IMR-90 (cell line): ENCODE measurements around the gene ATG7. TPM values are rescaled to one million over a fixed set of nuclear protein-coding genes. Genes with fewer than 3 reads are reported as not detected.
A peak's percentile ranks its signal among the peaks of the same experiment; 100 is the strongest.

Source experiments
- ATAC-seq: fragments of 200-7000 bp; cut with Tn5 transposase; 2 replicates; pipeline ENCODE4 v1.9.1; 2020; ENCODE audit warnings: low read depth, mild to moderate bottlenecking, moderate library complexity
- BruUV-seq: library from RNA; stranded (reverse); fragments of 400-500 nt; replicated peaks from 2 replicates; lab custom pipeline; 2021; lab: Mats Ljungman, UMichigan
- CTCF ChIA-PET: fragments of 300-600 bp; formaldehyde crosslinking; extraction: SDS; loops from one replicate; lab custom pipeline; 2021; ENCODE audit warnings: antibody characterized with exemption; lab: Yijun Ruan, JAX
- POLR2A ChIA-PET: fragments of 300-600 bp; sonication (Branson Sonifier 250); formaldehyde crosslinking; loops from one replicate; lab custom pipeline; 2022; ENCODE audit warnings: antibody characterized with exemption; ENCODE audit not compliant: unreplicated experiment; lab: Charles Lee
- DNase-seq: peaks from one replicate; pipeline ENCODE4 v3.0.0; 2013
- H2AFZ ChIP-seq: replicated peaks from 2 replicates; pipeline ENCODE3; 2013; ENCODE audit warnings: low read length, mild to moderate bottlenecking; ENCODE audit not compliant: poor library complexity
- H2AK5ac ChIP-seq: 2 replicates; pipeline ENCODE4 v1.6.1; 2013; ENCODE audit warnings: low read depth, low read length, inconsistent platforms
- H2AK9ac ChIP-seq: replicated peaks from 2 replicates; pipeline ENCODE3; 2013; ENCODE audit warnings: mild to moderate bottlenecking, low read depth, low read length, moderate library complexity; ENCODE audit not compliant: poor library complexity
- H2BK120ac ChIP-seq: 2 replicates; pipeline ENCODE4 v1.6.1; 2013; ENCODE audit warnings: low read depth, low read length, inconsistent platforms
- H2BK15ac ChIP-seq: 3 replicates; pipeline ENCODE4 v1.6.1; 2013; ENCODE audit warnings: low read depth, low read length, inconsistent platforms
- H2BK20ac ChIP-seq: 2 replicates; pipeline ENCODE4 v1.6.1; 2013; ENCODE audit warnings: low read depth, mild to moderate bottlenecking, inconsistent platforms, low read length, moderate library complexity
- H2BK5ac ChIP-seq: 2 replicates; pipeline ENCODE4 v1.6.1; 2013; ENCODE audit warnings: mild to moderate bottlenecking, low read depth, low read length, inconsistent platforms; ENCODE audit not compliant: poor library complexity, severe bottlenecking
- H3K14ac ChIP-seq: replicated peaks from 2 replicates; pipeline ENCODE4 v1.6.1; 2013; ENCODE audit warnings: low read depth, low read length, inconsistent platforms
- H3K18ac ChIP-seq: 2 replicates; pipeline ENCODE4 v1.6.1; 2013; ENCODE audit warnings: low read depth, low read length, control low read depth
- H3K23ac ChIP-seq: 2 replicates; pipeline ENCODE4 v1.6.1; 2013; ENCODE audit warnings: low read depth, low read length, inconsistent platforms
- H3K27ac ChIP-seq: 2 replicates; pipeline ENCODE4 v1.5.1; 2013; ENCODE audit warnings: mild to moderate bottlenecking, control low read depth, low read length; ENCODE audit not compliant: insufficient read depth
- H3K27me3 ChIP-seq: 2 replicates; pipeline ENCODE4 v1.6.1; 2013; ENCODE audit warnings: low read length; ENCODE audit not compliant: control insufficient read depth, insufficient read depth
- H3K36me3 ChIP-seq: 2 replicates; pipeline ENCODE4 v1.6.1; 2013; ENCODE audit warnings: low read length, mixed read lengths; ENCODE audit not compliant: control insufficient read depth, insufficient read depth
- H3K4ac ChIP-seq: 2 replicates; pipeline ENCODE4 v1.6.1; 2013; ENCODE audit warnings: low read depth, low read length, inconsistent platforms
- H3K4me1 ChIP-seq: 2 replicates; pipeline ENCODE4 v1.6.1; 2013; ENCODE audit warnings: low read length, mixed read lengths; ENCODE audit not compliant: control insufficient read depth, insufficient read depth
- H3K4me2 ChIP-seq: 2 replicates; pipeline ENCODE4 v1.6.1; 2013; ENCODE audit warnings: low read depth, mild to moderate bottlenecking, control low read depth, low read length, moderate library complexity
- H3K4me3 ChIP-seq: 2 replicates; pipeline ENCODE4 v1.5.1; 2013; ENCODE audit warnings: low read depth, mild to moderate bottlenecking, control low read depth, low read length, moderate library complexity; ENCODE audit not compliant: insufficient read depth
- H3K56ac ChIP-seq: 2 replicates; pipeline ENCODE4 v1.6.1; 2013; ENCODE audit warnings: low read length, inconsistent platforms; ENCODE audit not compliant: insufficient read depth; ENCODE audit errors: extremely low read depth
- H3K79me1 ChIP-seq, 2 experiments: 2 replicates each; pipeline ENCODE4 v1.6.1; 2013; ENCODE audit warnings: low read length in 2 of 2, inconsistent platforms in 1 of 2, low read depth in 1 of 2
- H3K9ac ChIP-seq: 2 replicates; pipeline ENCODE4 v1.6.1; 2013; ENCODE audit warnings: low read depth, low read length, control low read depth
- H3K9me1 ChIP-seq: 2 replicates; pipeline ENCODE4 v1.6.1; 2013; ENCODE audit warnings: low read length, inconsistent platforms; ENCODE audit not compliant: insufficient read depth
- H3K9me3 ChIP-seq: 2 replicates; pipeline ENCODE4 v1.6.1; 2013; ENCODE audit warnings: low read length; ENCODE audit not compliant: control insufficient read depth, insufficient read depth
- H4K20me1 ChIP-seq: 2 replicates; pipeline ENCODE4 v1.6.1; 2013; ENCODE audit warnings: low read length, inconsistent platforms; ENCODE audit not compliant: insufficient read depth
- H4K5ac ChIP-seq: 2 replicates; pipeline ENCODE4 v1.6.1; 2013; ENCODE audit warnings: mild to moderate bottlenecking, low read depth, low read length, control low read depth
- H4K8ac ChIP-seq, 2 experiments: 2 replicates each; pipeline ENCODE4 v1.6.1; 2013; ENCODE audit warnings: low read depth in 2 of 2, low read length in 2 of 2, control low read depth in 1 of 2, inconsistent platforms in 1 of 2
- H4K91ac ChIP-seq: 2 replicates; pipeline ENCODE4 v1.6.1; 2013; ENCODE audit warnings: low read depth, low read length, inconsistent platforms; ENCODE audit not compliant: insufficient read depth
- BHLHE40 ChIP-seq: fragments of 150-350 bp; IDR thresholded peaks from 2 replicates; pipeline ENCODE4 v1.6.1; 2016; ENCODE audit warnings: mild to moderate bottlenecking, low read depth, low read length
- CEBPB ChIP-seq: IDR thresholded peaks from 2 replicates; pipeline ENCODE4 v1.6.1; 2012; ENCODE audit warnings: low read depth, low read length, improper control_type of control experiment
- CHD1 ChIP-seq: IDR thresholded peaks from 2 replicates; pipeline ENCODE4 v1.6.1; 2012; ENCODE audit warnings: low read depth, low read length, improper control_type of control experiment
- FOS ChIP-seq: fragments of 150-350 bp; IDR thresholded peaks from 2 replicates; pipeline ENCODE4 v1.6.1; 2016; ENCODE audit warnings: low read depth, low read length
- MAFK ChIP-seq: IDR thresholded peaks from 2 replicates; pipeline ENCODE4 v1.6.1; 2012; ENCODE audit warnings: low read depth, low read length, improper control_type of control experiment
- MAZ ChIP-seq: IDR thresholded peaks from 2 replicates; pipeline ENCODE4 v1.6.1; 2012; ENCODE audit warnings: low read depth, mild to moderate bottlenecking, low read length, improper control_type of control experiment, moderate library complexity, borderline replicate concordance
- MXI1 ChIP-seq: IDR thresholded peaks from 2 replicates; pipeline ENCODE4 v1.6.1; 2012; ENCODE audit warnings: low read depth, mild to moderate bottlenecking, low read length, moderate library complexity, borderline replicate concordance
- NFE2L2 ChIP-seq: fragments of 150-350 bp; IDR thresholded peaks from 2 replicates; pipeline ENCODE4 v1.6.1; 2016; ENCODE audit warnings: low read depth, mild to moderate bottlenecking, low read length
- POLR2A ChIP-seq: IDR thresholded peaks from 2 replicates; pipeline ENCODE4 v1.6.1; 2012; ENCODE audit warnings: mild to moderate bottlenecking, low read depth, low read length
- RAD21 ChIP-seq: IDR thresholded peaks from 2 replicates; pipeline ENCODE4 v1.6.1; 2012; ENCODE audit warnings: low read length, improper control_type of control experiment
- RCOR1 ChIP-seq: IDR thresholded peaks from 2 replicates; pipeline ENCODE4 v1.6.1; 2012; ENCODE audit warnings: mild to moderate bottlenecking, low read length, improper control_type of control experiment; ENCODE audit not compliant: insufficient replicate concordance
- RFX5 ChIP-seq: IDR thresholded peaks from 2 replicates; pipeline ENCODE4 v1.8.0; 2012; ENCODE audit warnings: low read depth, mild to moderate bottlenecking, low read length, moderate library complexity
- SMC3 ChIP-seq: fragments of 150-350 bp; IDR thresholded peaks from 2 replicates; pipeline ENCODE4 v1.6.1; 2016; ENCODE audit warnings: low read depth, mild to moderate bottlenecking, antibody characterized with exemption, low read length, moderate library complexity
- WGBS, 2 experiments: methylation state at CpG; one replicate each; pipeline versions ENCODE4 v1.1.5 to v1.1.7; 2013; ENCODE audit warnings: missing lambda C conversion rate in 2 of 2; ENCODE audit not compliant: insufficient read length in 1 of 2; ENCODE audit errors: extremely low coverage in 2 of 2; 5-methylcytosine and 5-hydroxymethylcytosine counted together
- dilution Hi-C: fragments of 300-500 bp; cut with HindIII; formaldehyde crosslinking; loops from one replicate; pipeline ENCODE4 v1.14.3; 2018; ENCODE audit warnings: low sequenced_read_pairs; ENCODE audit not compliant: unreplicated experiment
- in situ Hi-C: fragments of 300-500 bp; cut with MboI; formaldehyde crosslinking; loops from 3 replicates; pipeline ENCODE4 v1.14.3; 2019; ENCODE audit warnings: low sequenced_read_pairs, inconsistent platforms, mixed read lengths
- intact Hi-C: fragments of 100-400 bp; cut with micrococcal nuclease; formaldehyde crosslinking; loops from 2 replicates; pipeline ENCODE4 v1.10.0; 2022
- polyA plus RNA-seq, 3 experiments: library from polyadenylated mRNA; depleted of rRNA; stranded (reverse); fragments of >200 nt; gene quantifications; 2 replicates each; pipeline ENCODE4 v1.2.3, GENCODE V29; 2012; ENCODE audit warnings: low replicate concordance in 1 of 3
- total RNA-seq: library from RNA; depleted of rRNA; stranded (reverse); fragments of >200 nt; gene quantifications from 2 replicates; pipeline ENCODE4 v1.2.3, GENCODE V29; 2012
- TF ChIP-seq, protein P1 (sequence below): fragments of 150-350 bp; IDR thresholded peaks from 2 replicates; pipeline ENCODE4 v1.6.1; 2016; ENCODE audit warnings: low read depth, mild to moderate bottlenecking, low read length, moderate library complexity, borderline replicate concordance
- TF ChIP-seq, protein P2 (sequence below): fragments of 150-350 bp; IDR thresholded peaks from 2 replicates; pipeline ENCODE4 v1.6.1; 2017; ENCODE audit warnings: mild to moderate bottlenecking, antibody characterized with exemption, low read length, low read depth
- TF ChIP-seq, protein P3 (sequence below): conservative IDR thresholded peaks from 2 replicates; pipeline ENCODE4 v1.5.1; 2012; ENCODE audit warnings: mild to moderate bottlenecking, low read depth, low read length, improper control_type of control experiment

ATG7 gene
- total and polyA plus RNA-seq, 2 of the 4 experiments (the other 2 are of a cell fraction), result 15.6 to 51.4 TPM

DNA sequence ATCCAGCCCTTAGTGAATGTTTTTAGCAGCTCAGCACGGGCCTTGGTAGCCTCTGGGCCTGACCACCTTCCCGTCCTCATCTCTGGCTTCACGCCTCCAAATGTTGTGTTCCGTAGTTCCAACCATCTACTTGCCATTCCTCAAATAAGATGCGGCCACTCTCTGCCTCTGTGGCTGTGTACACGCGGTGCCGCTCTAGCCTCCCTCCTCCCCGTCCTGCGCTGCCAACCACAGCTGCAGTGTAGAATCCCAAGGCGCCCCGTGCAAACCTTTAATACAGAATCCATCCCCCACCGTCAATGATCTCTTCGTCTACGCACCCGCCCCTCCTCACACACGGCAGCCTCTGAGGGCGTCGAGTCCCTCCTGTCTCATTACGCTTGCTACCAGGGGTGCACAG lies 294.3 kb downstream of the ATG7 start:
- ChIA-PET POLR2A (no interaction called here), CTCF (interaction anchor here (0.9 kb wide), 1 partner anchor 12 kb away, joined by 3 read pairs; no protein-coding TSS in a partner anchor)
- dilution Hi-C loops (no loop called here), in situ Hi-C loops (loop anchor here (10.0 kb wide), 1 partner anchor 78 kb away; the partner anchor contains the start of gene VGLL4), intact Hi-C loops (no loop called here)
- Histone ChIP-seq H2AK5ac (no peak overlapping the region), H3K4me2 (no peak overlapping the region), H2BK20ac (no peak overlapping the region), H3K23ac (no peak overlapping the region), H2BK120ac (no peak overlapping the region; the same call in 1 of the 2 replicates), H2BK15ac (no peak overlapping the region), H3K9me1 (peaks cover 43% of the 10 kb centered on the region), H4K8ac (no peak overlapping the region), H3K4ac (peak overlapping the region; percentile 4; the same call in 1 of the 2 replicates), H2AFZ (no peak overlapping the region), H3K9ac (no peak overlapping the region), H2BK5ac (peak overlapping the region; percentile 99), H3K14ac (no peak overlapping the region), H3K56ac (no peak overlapping the region), H3K9me3 (no peaks in the 10 kb centered on the region), H3K27me3 (no peaks in the 10 kb centered on the region), H3K79me1 (peaks cover 24 to 95% of the 10 kb centered on the region in 2 experiments), H4K20me1 (peaks cover 39% of the 10 kb centered on the region), H3K4me1 (peaks cover 31% of the 10 kb centered on the region), H4K91ac (no peak overlapping the region), H3K36me3 (peaks cover 55% of the 10 kb centered on the region), H4K5ac (no peak overlapping the region), H3K4me3 (no peak overlapping the region), H2AK9ac (no peak overlapping the region), H3K18ac (no peak overlapping the region), H3K27ac (no peak overlapping the region)
- no peak for DNase-seq
- no peak for ATAC-seq
- WGBS, 2 experiments, result 92% methylated on average over 8 of the region's 20 CpGs; no CpG with 5 or more reads in 1 of the 2 experiments
- TF ChIP-seq FOS (no peak), CHD1 (no peak), MXI1 (no peak), CEBPB (no peak), RAD21 (no peak), BHLHE40 (no peak), RFX5 (no peak), MAFK (no peak), POLR2A (no peak), RCOR1 (no peak), SMC3 (no peak), MAZ (no peak), NFE2L2 (no peak)
- TF ChIP-seq, protein P1, sequence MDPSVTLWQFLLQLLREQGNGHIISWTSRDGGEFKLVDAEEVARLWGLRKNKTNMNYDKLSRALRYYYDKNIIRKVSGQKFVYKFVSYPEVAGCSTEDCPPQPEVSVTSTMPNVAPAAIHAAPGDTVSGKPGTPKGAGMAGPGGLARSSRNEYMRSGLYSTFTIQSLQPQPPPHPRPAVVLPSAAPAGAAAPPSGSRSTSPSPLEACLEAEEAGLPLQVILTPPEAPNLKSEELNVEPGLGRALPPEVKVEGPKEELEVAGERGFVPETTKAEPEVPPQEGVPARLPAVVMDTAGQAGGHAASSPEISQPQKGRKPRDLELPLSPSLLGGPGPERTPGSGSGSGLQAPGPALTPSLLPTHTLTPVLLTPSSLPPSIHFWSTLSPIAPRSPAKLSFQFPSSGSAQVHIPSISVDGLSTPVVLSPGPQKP, result no peak
- TF ChIP-seq, protein P2, sequence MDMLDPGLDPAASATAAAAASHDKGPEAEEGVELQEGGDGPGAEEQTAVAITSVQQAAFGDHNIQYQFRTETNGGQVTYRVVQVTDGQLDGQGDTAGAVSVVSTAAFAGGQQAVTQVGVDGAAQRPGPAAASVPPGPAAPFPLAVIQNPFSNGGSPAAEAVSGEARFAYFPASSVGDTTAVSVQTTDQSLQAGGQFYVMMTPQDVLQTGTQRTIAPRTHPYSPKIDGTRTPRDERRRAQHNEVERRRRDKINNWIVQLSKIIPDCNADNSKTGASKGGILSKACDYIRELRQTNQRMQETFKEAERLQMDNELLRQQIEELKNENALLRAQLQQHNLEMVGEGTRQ, result no peak
- TF ChIP-seq, protein P3, sequence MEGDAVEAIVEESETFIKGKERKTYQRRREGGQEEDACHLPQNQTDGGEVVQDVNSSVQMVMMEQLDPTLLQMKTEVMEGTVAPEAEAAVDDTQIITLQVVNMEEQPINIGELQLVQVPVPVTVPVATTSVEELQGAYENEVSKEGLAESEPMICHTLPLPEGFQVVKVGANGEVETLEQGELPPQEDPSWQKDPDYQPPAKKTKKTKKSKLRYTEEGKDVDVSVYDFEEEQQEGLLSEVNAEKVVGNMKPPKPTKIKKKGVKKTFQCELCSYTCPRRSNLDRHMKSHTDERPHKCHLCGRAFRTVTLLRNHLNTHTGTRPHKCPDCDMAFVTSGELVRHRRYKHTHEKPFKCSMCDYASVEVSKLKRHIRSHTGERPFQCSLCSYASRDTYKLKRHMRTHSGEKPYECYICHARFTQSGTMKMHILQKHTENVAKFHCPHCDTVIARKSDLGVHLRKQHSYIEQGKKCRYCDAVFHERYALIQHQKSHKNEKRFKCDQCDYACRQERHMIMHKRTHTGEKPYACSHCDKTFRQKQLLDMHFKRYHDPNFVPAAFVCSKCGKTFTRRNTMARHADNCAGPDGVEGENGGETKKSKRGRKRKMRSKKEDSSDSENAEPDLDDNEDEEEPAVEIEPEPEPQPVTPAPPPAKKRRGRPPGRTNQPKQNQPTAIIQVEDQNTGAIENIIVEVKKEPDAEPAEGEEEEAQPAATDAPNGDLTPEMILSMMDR, result no peak
- BruUV-seq, result no TSS peak
